Lower leg skin (tissue), 4 donors: ENCODE results near the gene CPEB3. TPM values are rescaled to one million over a fixed set of nuclear protein-coding genes. Genes with fewer than 3 reads are reported as not detected.
A peak's percentile ranks its signal among the peaks of the same experiment; 100 is the strongest.

Source experiments
- DNase-seq, 2 donors: peaks; one replicate each; pipeline ENCODE4 v3.0.0-alpha.2; 2019; ENCODE audit warnings: low spot score in 2 of 2
- H3K4me3 ChIP-seq: fragments of 200-600 bp; sonication (generic); 2 replicates; pipeline ENCODE4 v1.5.1; 2017; ENCODE audit warnings: mild to moderate bottlenecking, low read depth; ENCODE audit not compliant: poor library complexity, severe bottlenecking
- CTCF ChIP-seq, 3 donors: fragments of 450-650 bp; IDR thresholded peaks; one replicate each; pipeline ENCODE4 v1.5.1; 2016; ENCODE audit warnings: antibody characterized with exemption in 3 of 3, mild to moderate bottlenecking in 3 of 3, moderate library complexity in 2 of 3
- POLR2A ChIP-seq, 2 donors: fragments of 450-650 bp; IDR thresholded peaks; one replicate each; pipeline ENCODE4 v1.6.1; 2016 to 2017; ENCODE audit warnings: antibody characterized with exemption in 2 of 2, mild to moderate bottlenecking in 1 of 2, moderate library complexity in 1 of 2
- WGBS, 2 donors: methylation state at CpG; one replicate each; pipeline ENCODE4 v1.1.5; 2018; 5-methylcytosine and 5-hydroxymethylcytosine counted together
- intact Hi-C: fragments of 100-400 bp; cut with DNase I; formaldehyde crosslinking; loops from one replicate; pipeline ENCODE4 v1.15.0; 2023; ENCODE audit warnings: low total_unique reads
- total RNA-seq, 4 donors: library from RNA; depleted of rRNA; stranded (reverse); fragments of >200 nt; gene quantifications; one replicate each; pipeline ENCODE4 v1.1.0, GENCODE V29; 2016

Gene CPEB3
- total RNA-seq, 4 donors from 2014 or later: 10.8 to 15.2 (median 13.6) TPM

GRCh38 chr10:92241158-92241500 lies 49.7 kb downstream of the CPEB3 start:
- no peak for DNase-seq
- intact Hi-C loops: no loop called here
- TF ChIP-seq POLR2A (IDR thresholded peaks at IDR 0.05) (no peak), CTCF (IDR thresholded peaks at IDR 0.05) (no peak)
- H3K4me3 ChIP-seq: no peak overlapping the region
- 7% methylated on average over 9 of the region's 9 CpGs for WGBS, 2 donors

- WGBS, 2 donors: 0 to 1% methylated on average over 28 of the region's 28 CpGs
- no peak for TF ChIP-seq CTCF (IDR thresholded peaks at IDR 0.05)
- no peak for TF ChIP-seq POLR2A (IDR thresholded peaks at IDR 0.05)
- H3K4me3 ChIP-seq: peak overlapping the region; percentile 55
- intact Hi-C loops: no loop called here
- DNase-seq: peak; percentile 73 to 87
These were observed 50.4 kb downstream of the CPEB3 start for GRCh38 chr10:92240289-92241157.

GRCh38 chr10:92239600-92240288 lies 51.1 kb downstream of the CPEB3 start:
- TF ChIP-seq POLR2A (IDR thresholded peaks at IDR 0.05): no peak
- no peak for TF ChIP-seq CTCF (IDR thresholded peaks at IDR 0.05)
- 1% methylated on average over 27 to 69 of the region's 69 CpGs for WGBS, 2 donors
- intact Hi-C loops: no loop called here
- DNase-seq: peak; percentile 24 to 88
- H3K4me3 ChIP-seq: peak overlapping the region; percentile 55

GRCh38 chr10:92239151-92239599 lies 51.7 kb downstream of the CPEB3 start:
- intact Hi-C loops: no loop called here
- peak overlapping the region; percentile 55 for H3K4me3 ChIP-seq
- 18 to 24% methylated on average over 18 to 22 of the region's 27 CpGs for WGBS, 2 donors
- no peak for TF ChIP-seq POLR2A (IDR thresholded peaks at IDR 0.05)
- no peak for TF ChIP-seq CTCF (IDR thresholded peaks at IDR 0.05)
- DNase-seq: no peak

GRCh38 chr10:92238586-92239098 lies 52.2 kb downstream of the CPEB3 start:
- DNase-seq: peak; percentile 80 to 92
- H3K4me3 ChIP-seq: peak overlapping the region; percentile 55
- TF ChIP-seq CTCF (IDR thresholded peaks at IDR 0.05) (no peak), POLR2A (IDR thresholded peaks at IDR 0.05) (no peak)
- intact Hi-C loops: no loop called here
- 34 to 39% methylated on average over 8 of the region's 8 CpGs for WGBS, 2 donors
